ENCODE results near the gene ROR1. TPM values are rescaled to one million over a fixed set of nuclear protein-coding genes. Genes with fewer than 3 reads are reported as not detected.

Gene ROR1
- total RNA-seq, 1 experiment from 2014 or later, result 19.0 TPM

GRCh38 chr1:63827411-63828321 is 53.8 kb downstream of the ROR1 start:
- Histone ChIP-seq H3K79me2 (ENCODE audit: low read depth) (peaks cover 72% of the 10 kb centered on the region), H3K4me2 (no peak overlapping the region), H3K27me3 (ENCODE audit: insufficient read depth, low read depth) (no peaks in the 10 kb centered on the region), H2AFZ (no peak overlapping the region), H3K9me3 (ENCODE audit: insufficient read depth, low read depth) (no peaks in the 10 kb centered on the region), H4K20me1 (ENCODE audit: insufficient read depth) (0 out of 2 replicates have a peak, but pooled peaks cover 8% of the 10 kb centered on the region), H3K9me2 (ENCODE audit: insufficient read depth) (no peaks in the 10 kb centered on the region), H3F3A (ENCODE audit: insufficient read depth, low read depth) (no peaks in the 10 kb centered on the region), H3K4me1 (replicated peaks; ENCODE audit: insufficient read depth) (peaks cover 9% of the 10 kb centered on the region), H3K4me3 (no peak overlapping the region), H3K27ac (no peak overlapping the region), H3K36me3 (ENCODE audit: low read depth) (no peaks in the 10 kb centered on the region; the same call in 1 of the 2 replicates)
- ChIA-PET CTCF (no interaction called here), POLR2A (ENCODE audit: unreplicated experiment) (no interaction called here)
- TF ChIP-seq CTCF (conservative IDR thresholded peaks at IDR 0.05) (no peak), EZH2 (IDR thresholded peaks at IDR 0.05; ENCODE audit: low read depth) (no peak)
- no TSS peak for BruUV-seq (replicated peaks)
- no peak for DNase-seq
- intact Hi-C loops (cut with micrococcal nuclease; ENCODE audit: unreplicated experiment), result no loop called here

- CTCF ChIA-PET, result no interaction called here
Measured at GRCh38 chr1:63828322-63829044, 54.7 kb downstream of the ROR1 start.

More at GRCh38 chr1:63828322-63829044, 54.7 kb downstream of the ROR1 start:
- no peaks in the 10 kb centered on the region; the same call in 1 of the 2 replicates for H3K36me3 ChIP-seq (ENCODE audit: low read depth)
- H3F3A ChIP-seq (ENCODE audit: insufficient read depth, low read depth), result no peaks in the 10 kb centered on the region
- peaks cover 73% of the 10 kb centered on the region for H3K79me2 ChIP-seq (ENCODE audit: low read depth)
- H3K9me2 ChIP-seq (ENCODE audit: insufficient read depth), result no peaks in the 10 kb centered on the region
- DNase-seq, result no peak
- H3K27ac ChIP-seq, result no peak overlapping the region
- no peak overlapping the region for H3K4me2 ChIP-seq
- H4K20me1 ChIP-seq (ENCODE audit: insufficient read depth), result 0 out of 2 replicates have a peak, but pooled peaks cover 8% of the 10 kb centered on the region
- no peaks in the 10 kb centered on the region for H3K27me3 ChIP-seq (ENCODE audit: insufficient read depth, low read depth)
- no peaks in the 10 kb centered on the region for H3K9me3 ChIP-seq (ENCODE audit: insufficient read depth, low read depth)
- H2AFZ ChIP-seq, result no peak overlapping the region
- intact Hi-C loops (cut with micrococcal nuclease; ENCODE audit: unreplicated experiment), result no loop called here
- H3K4me3 ChIP-seq, result no peak overlapping the region
- BruUV-seq (replicated peaks), result no TSS peak
- peaks cover 9% of the 10 kb centered on the region for H3K4me1 ChIP-seq (replicated peaks; ENCODE audit: insufficient read depth)
- POLR2A ChIA-PET (ENCODE audit: unreplicated experiment), result no interaction called here
- TF ChIP-seq CTCF (conservative IDR thresholded peaks at IDR 0.05), result no peak
- TF ChIP-seq EZH2 (IDR thresholded peaks at IDR 0.05; ENCODE audit: low read depth), result no peak
